WTC11 (cell line): ENCODE data around the gene NLRX1.

ENCODE experiments used
- ETV6 ChIP-seq: sonication (generic); formaldehyde crosslinking; IDR thresholded peaks from 2 replicates; pipeline ENCODE4 v1.8.1; 2022; ENCODE audit warnings: mild to moderate bottlenecking, missing genetic modification reagents
- HMGXB4 ChIP-seq: sonication (generic); formaldehyde crosslinking; IDR thresholded peaks from 2 replicates; pipeline ENCODE4 v1.8.1; 2023; ENCODE audit warnings: mild to moderate bottlenecking, moderate library complexity, missing genetic modification reagents
- JUN ChIP-seq: sonication (generic); formaldehyde crosslinking; IDR thresholded peaks from 2 replicates; pipeline ENCODE4 v1.8.0; 2023; ENCODE audit warnings: mild to moderate bottlenecking, missing genetic modification reagents
- KAT7 ChIP-seq: sonication (generic); formaldehyde crosslinking; IDR thresholded peaks from 2 replicates; pipeline ENCODE4 v1.8.1; 2023; ENCODE audit warnings: missing genetic modification reagents, mild to moderate bottlenecking, borderline replicate concordance
- NR2C2 ChIP-seq: sonication (generic); formaldehyde crosslinking; IDR thresholded peaks from 2 replicates; pipeline ENCODE4 v1.8.0; 2022; ENCODE audit warnings: mild to moderate bottlenecking, missing genetic modification reagents
- OVOL2 ChIP-seq: fragments of 250-450 bp; sonication (Bioruptor Pico); IDR thresholded peaks from 2 replicates; pipeline ENCODE4 v1.9.0; 2021; ENCODE audit warnings: mild to moderate bottlenecking, borderline replicate concordance
- SP1 ChIP-seq: sonication (generic); formaldehyde crosslinking; conservative IDR thresholded peaks from 2 replicates; pipeline ENCODE4 v1.8.1; 2022; ENCODE audit warnings: missing genetic modification reagents
- TF ChIP-seq, protein P1 (sequence below): sonication (generic); formaldehyde crosslinking; IDR thresholded peaks from 2 replicates; pipeline ENCODE4 v1.8.0; 2022; ENCODE audit warnings: mild to moderate bottlenecking, missing genetic modification reagents
- TF ChIP-seq, protein P2 (sequence below): fragments of 200-600 bp; IDR thresholded peaks from 2 replicates; pipeline ENCODE4 v1.8.0; 2022; ENCODE audit warnings: antibody characterized with exemption
- TF ChIP-seq, protein P3 (sequence below): sonication (generic); formaldehyde crosslinking; IDR thresholded peaks from 2 replicates; pipeline ENCODE4 v1.8.1; 2023; ENCODE audit warnings: mild to moderate bottlenecking, missing genetic modification reagents, moderate library complexity

GRCh38 chr11:119160151-119160550 lies 8.4 kb upstream of the NLRX1 start:
- TF ChIP-seq, protein P1, sequence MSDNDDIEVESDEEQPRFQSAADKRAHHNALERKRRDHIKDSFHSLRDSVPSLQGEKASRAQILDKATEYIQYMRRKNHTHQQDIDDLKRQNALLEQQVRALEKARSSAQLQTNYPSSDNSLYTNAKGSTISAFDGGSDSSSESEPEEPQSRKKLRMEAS (CRISPR knock-in tag) = no peak
- TF ChIP-seq, protein P2, sequence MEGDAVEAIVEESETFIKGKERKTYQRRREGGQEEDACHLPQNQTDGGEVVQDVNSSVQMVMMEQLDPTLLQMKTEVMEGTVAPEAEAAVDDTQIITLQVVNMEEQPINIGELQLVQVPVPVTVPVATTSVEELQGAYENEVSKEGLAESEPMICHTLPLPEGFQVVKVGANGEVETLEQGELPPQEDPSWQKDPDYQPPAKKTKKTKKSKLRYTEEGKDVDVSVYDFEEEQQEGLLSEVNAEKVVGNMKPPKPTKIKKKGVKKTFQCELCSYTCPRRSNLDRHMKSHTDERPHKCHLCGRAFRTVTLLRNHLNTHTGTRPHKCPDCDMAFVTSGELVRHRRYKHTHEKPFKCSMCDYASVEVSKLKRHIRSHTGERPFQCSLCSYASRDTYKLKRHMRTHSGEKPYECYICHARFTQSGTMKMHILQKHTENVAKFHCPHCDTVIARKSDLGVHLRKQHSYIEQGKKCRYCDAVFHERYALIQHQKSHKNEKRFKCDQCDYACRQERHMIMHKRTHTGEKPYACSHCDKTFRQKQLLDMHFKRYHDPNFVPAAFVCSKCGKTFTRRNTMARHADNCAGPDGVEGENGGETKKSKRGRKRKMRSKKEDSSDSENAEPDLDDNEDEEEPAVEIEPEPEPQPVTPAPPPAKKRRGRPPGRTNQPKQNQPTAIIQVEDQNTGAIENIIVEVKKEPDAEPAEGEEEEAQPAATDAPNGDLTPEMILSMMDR = no peak
- TF ChIP-seq HMGXB4 = no peak
- TF ChIP-seq JUN (CRISPR knock-in tag) = no peak
- no peak for TF ChIP-seq KAT7 (CRISPR knock-in tag)
- TF ChIP-seq ETV6 = no peak
- no peak for TF ChIP-seq OVOL2 (CRISPR knock-in tag)
- no peak for TF ChIP-seq NR2C2 (CRISPR knock-in tag)
- TF ChIP-seq, protein P3, sequence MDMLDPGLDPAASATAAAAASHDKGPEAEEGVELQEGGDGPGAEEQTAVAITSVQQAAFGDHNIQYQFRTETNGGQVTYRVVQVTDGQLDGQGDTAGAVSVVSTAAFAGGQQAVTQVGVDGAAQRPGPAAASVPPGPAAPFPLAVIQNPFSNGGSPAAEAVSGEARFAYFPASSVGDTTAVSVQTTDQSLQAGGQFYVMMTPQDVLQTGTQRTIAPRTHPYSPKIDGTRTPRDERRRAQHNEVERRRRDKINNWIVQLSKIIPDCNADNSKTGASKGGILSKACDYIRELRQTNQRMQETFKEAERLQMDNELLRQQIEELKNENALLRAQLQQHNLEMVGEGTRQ = no peak
- no peak for TF ChIP-seq SP1
